ENCODE data around the gene ODAD2.

The ODAD2 gene

GRCh38 chr10:27838901-27839300 lies 160.0 kb downstream of the ODAD2 start:
- no peak for DNase-seq (ENCODE audit: low spot score)

DNA sequence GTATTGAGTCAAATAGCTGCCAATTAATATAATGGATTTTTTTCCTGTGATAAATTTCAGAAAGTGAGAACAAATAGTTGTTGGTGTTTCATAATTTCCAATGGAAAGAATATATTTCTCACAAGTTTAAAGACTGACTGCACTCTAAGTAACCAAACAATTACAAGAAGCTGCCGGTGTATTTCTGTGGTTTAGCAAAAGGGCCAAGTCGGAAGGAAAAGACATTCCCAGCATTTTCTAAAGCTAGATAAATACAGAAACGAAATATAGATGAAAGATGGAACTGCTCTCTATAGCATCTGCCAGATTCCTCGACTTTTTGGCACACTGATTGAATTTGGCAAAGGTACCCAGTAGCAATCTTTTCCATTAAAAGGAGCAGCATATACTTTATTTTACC lies 160.5 kb downstream of the ODAD2 start:
- DNase-seq (ENCODE audit: low spot score), result no peak

DNA sequence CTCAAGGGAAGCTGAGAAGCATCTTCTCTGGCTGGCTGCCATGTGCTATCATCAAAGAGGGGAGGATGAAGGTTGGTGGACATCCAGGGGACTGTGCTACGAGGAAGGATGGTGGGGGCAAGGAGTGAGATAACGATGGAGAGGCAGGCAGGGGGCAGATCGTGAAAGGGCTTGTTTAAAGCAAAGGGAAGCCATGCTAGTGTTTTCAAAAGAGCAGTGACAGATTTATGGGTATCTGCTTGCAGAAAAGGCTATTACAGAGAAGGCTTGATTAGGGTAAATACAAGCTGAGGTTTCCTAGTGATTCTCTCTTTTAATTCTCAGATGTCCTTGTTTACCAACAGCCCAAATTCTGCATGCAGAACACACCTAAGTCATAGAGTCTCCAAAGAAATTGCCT lies 164.4 kb downstream of the ODAD2 start:
- DNase-seq (ENCODE audit: low spot score), result no peak

DNA sequence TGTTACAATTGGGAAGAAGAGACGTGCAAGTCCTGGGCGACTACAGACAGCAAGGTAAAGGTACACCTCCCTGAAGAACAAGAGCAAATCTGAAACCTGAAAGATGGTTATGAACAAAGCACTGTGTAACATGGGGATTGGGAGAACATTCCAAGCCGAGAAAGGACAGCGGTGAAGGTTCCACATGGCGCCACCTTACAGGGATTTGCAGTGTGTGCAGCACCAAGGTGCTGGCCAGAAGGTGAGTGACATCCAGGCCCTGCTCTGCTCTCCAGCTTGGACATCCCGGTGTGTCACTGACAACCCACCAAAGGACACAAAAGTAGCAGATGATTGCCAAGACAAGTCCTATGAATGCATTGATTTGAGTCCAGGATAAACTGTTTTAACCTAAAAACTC lies 165.1 kb downstream of the ODAD2 start:
- no peak for DNase-seq (ENCODE audit: low spot score)

DNA sequence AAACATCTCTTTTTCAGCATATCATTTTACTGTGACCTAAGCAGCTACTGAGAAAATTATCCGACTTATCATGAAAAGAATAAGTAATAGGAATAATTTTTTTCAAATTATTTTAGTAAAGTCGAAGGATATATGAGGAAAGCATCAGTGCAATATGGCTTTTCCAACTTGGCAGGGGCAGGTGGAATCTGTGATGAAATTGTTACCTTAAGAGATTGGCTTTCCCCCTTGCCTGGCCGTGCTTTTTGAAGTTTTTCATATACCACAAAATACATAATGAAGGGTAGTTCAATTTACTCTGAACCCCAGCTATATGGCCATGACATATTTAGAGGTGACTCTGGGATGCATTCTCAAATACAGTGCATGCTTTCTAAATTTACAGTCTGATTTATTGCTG lies 166.1 kb downstream of the ODAD2 start:
- DNase-seq (ENCODE audit: low spot score), result no peak

GRCh38 chr10:27826369-27826768 lies 172.5 kb downstream of the ODAD2 start:
- no peak for DNase-seq (ENCODE audit: low spot score)

DNA sequence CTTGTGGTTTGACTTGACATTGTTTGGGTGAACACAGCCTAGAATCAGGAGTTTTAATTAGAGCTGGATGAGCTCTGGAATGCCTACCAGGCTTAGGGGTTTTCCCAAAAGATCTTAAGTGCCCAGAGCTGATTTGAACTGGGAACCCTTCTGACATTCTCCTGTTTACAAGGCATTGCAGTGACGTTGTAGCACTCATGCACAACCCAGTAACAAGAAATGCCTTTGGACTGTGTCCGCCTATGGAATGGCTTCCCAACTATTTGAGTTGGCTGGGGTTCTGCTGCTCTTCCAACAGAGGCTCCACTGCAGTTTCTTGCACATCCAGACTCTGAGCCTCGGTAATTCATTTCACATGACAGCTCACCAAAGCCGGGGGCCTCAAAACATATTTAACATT lies 176.6 kb downstream of the ODAD2 start:
- no peak for DNase-seq (ENCODE audit: low spot score)

GRCh38 chr10:27820637-27821036 lies 178.2 kb downstream of the ODAD2 start:
- no peak for DNase-seq (ENCODE audit: low spot score)

GRCh38 chr10:27819781-27820531 lies 178.9 kb downstream of the ODAD2 start:
- no peak for DNase-seq (ENCODE audit: low spot score)

DNA sequence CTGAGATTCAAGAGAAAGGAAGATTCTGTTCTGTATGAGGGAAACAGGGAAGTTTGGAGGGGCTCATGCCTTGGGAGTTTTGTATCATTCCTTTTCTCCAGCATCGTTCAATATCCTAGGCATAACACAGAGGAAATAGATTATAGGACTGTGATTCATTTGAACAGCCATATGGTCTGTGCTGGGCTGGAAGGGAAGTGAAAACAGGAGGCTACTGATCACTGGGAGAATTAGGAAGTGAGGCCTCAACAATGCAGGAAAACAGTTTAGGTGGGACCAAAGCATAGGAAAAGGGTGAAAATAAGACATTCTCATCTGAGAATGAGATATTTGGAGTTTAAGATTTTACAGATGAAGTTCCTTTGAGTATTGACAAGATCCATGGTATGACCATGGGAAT lies 182.6 kb downstream of the ODAD2 start:
- no peak for DNase-seq (ENCODE audit: low spot score)

DNA sequence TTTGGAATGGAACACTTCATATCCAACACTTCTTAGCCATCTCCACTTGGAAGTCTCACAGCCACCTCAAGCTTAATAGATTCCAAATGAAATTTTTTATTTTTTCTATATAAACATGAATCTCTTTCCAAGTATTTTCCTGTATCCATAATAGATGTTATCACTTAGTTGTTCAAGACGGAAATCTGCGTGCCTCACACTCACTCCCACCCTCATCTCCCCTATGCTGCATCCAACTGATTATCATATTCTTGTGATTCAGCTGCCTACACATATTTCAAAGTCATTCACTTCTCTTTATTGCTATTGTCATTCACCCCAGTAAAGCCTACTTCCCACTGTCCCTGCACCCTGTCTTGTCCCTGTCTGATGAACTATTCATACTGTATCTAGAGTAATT lies 183.0 kb downstream of the ODAD2 start:
- no peak for DNase-seq (ENCODE audit: low spot score)

- no peak for DNase-seq (ENCODE audit: low spot score)
Observed at GRCh38 chr10:27815261-27815660, 183.6 kb downstream of the ODAD2 start.

DNA sequence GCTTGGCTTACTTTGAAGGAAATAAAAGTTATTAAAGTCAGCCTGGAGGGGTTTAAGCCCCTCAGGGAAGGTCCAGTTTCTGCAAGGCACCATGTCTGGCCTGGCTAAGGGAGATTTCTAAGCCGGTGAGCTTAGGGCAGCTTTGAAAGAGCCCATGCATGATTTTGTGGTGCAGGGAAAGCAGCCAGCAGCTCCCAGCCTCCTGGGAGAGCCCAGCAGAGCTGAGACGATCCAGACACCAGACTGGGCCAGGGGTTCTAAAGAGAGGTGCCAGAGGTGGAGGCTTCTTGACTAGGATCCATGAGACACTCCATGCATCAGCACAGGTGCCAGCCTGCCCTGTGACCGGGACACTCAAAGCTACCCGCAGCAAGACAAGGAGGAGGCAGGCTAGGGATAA lies 193.7 kb downstream of the ODAD2 start:
- DNase-seq (ENCODE audit: low spot score), result no peak

DNA sequence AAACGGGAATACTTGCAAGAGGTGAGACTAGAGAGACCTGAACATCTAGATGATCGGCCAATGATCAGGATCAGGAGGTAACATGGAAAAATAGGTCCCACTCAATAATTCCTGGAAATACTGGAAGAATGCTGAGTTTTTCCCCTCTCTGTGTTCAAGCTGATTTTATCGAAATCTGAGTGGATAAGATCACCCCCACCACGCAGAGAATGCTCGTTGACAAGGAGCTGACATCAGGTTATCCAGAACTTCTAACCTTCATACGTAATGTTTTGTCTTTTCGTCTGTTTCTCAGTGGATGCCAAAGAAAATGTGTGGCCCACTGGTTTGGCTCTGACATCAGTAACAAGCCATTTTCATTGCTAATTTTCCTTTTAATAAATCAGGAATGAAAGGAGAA lies 194.7 kb downstream of the ODAD2 start:
- DNase-seq (ENCODE audit: low spot score), result no peak

DNA sequence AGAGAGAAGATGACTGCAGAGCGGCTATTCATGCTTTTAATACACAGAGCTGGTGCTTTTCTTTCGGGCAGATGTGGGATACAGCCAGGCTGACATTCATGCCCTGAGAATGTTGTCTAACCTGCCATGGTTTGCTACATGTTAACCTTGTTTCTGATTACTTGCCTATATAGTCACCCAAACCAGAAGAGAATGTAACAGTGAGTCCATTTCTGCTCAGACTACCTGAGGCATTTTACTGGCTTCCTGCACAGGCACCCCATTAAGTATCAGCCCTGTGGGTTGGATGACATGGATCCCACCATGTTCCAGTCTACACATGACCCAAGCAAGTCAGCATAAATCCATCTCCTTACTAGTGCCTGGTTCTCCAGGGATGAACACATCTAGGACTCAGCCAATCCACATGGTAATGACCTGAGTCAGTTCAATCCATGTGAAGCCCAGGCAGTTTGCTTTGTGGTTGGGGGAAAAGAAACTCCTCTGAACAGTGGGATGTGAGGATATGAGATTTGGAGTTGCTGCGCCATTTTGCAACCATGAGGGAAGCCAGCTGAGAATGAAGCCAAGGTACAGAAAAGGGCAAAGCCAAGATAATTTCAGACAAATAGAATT lies 197.6 kb downstream of the ODAD2 start:
- no peak for DNase-seq (ENCODE audit: low spot score)

DNA sequence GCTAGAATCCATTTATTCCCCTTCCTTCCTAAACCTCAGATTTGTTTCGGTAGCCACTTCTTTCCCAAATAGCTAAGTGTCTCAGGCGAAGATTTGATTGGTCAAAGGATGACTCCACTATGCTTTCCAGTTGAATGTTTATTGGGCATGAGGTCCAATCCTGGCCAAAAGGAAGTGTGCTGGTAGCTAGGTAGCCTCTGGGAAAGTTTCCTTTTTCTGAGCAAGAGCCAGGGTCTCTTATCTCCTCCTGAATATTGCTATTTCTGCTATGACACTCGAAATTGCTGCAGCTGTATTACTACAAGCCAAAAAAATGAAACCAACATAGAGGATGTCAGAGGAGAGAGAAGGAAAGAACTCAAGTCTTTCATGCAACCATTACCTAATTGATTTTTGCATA lies 199.8 kb downstream of the ODAD2 start:
- DNase-seq (ENCODE audit: low spot score), result no peak

GRCh38 chr10:27794157-27794556 lies 204.7 kb downstream of the ODAD2 start:
- DNase-seq (ENCODE audit: low spot score), result no peak

DNA sequence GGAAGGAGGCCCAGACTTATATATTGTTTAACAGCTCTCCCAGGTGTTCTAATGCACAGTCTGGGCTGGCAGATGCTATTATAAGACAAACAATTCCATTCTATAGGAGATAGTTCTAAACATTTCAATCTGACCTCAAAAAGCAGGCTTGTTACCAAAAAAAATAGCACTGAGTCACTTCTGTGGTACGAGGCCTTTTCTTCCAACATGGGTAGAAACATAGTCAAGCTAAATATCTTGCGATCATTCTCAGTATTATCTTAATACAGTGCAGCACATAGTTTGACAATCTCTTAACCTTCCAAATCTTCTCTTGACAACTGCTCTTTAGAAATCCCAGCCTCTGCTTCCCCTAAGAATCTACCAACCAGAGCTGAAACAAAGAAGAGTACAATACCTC lies 206.7 kb downstream of the ODAD2 start:
- DNase-seq (ENCODE audit: low spot score), result no peak

GRCh38 chr10:27784272-27784671 lies 214.6 kb downstream of the ODAD2 start:
- no peak for DNase-seq (ENCODE audit: low spot score)

GRCh38 chr10:27783660-27784059 lies 215.2 kb downstream of the ODAD2 start:
- no peak for DNase-seq (ENCODE audit: low spot score)

GRCh38 chr10:27779462-27780015 lies 219.3 kb downstream of the ODAD2 start:
- no peak for DNase-seq (ENCODE audit: low spot score)

DNA sequence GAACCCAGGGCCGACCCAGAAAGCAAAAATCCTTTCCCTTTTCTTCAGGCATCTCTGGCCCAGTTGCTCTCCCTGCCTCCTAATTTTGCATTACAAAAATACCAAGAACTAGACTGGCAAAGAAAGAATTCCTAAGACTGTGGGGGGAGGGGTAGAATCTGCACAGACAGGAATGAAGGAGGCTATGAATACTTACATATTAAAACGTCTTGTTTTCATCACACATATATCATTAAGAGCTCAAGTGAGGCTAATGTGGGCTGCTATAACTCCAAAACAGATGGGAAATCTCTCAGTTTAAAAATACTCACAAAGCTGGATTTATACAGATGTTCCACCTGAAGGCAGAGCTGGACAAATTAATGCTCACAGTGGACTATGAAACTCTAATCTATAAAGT lies 224.0 kb downstream of the ODAD2 start:
- no peak for DNase-seq (ENCODE audit: low spot score)

GRCh38 chr10:27771231-27771630 lies 227.6 kb downstream of the ODAD2 start:
- DNase-seq (ENCODE audit: low spot score), result no peak

GRCh38 chr10:27770181-27770580 lies 228.7 kb downstream of the ODAD2 start:
- no peak for DNase-seq (ENCODE audit: low spot score)

All from pons (tissue), 1 donor.